Heart left ventricle (tissue), 16 donors: Measurements from ENCODE around the gene PHF20. TPM values are rescaled to one million over a fixed set of nuclear protein-coding genes. Genes with fewer than 3 reads are reported as not detected.

Experiments
- ATAC-seq, 4 donors: fragments of 200-7000 bp; cut with Tn5 transposase; one replicate each; pipeline ENCODE4 v1.9.1; 2020 to 2022; ENCODE audit warnings: moderate library complexity in 4 of 4, mild to moderate bottlenecking in 3 of 4, moderate number of reproducible peaks in 1 of 4
- DNase-seq, 5 donors: peaks; one replicate each; pipeline ENCODE4 v3.0.0-alpha.2; 2020
- H3K27ac ChIP-seq, 12 donors: fragments of 200-600 bp; sonication (generic) in 4 of 12; one replicate each; pipeline versions ENCODE4 v1.5.0 to v1.8.0; 2016 to 2022; ENCODE audit warnings: mild to moderate bottlenecking in 2 of 12
- H3K27me3 ChIP-seq, 9 donors: fragments of 200-600 bp; sonication (generic) in 2 of 9; one replicate each; pipeline versions ENCODE4 v1.5.1 to v1.8.0; 2016 to 2022; ENCODE audit warnings: mild to moderate bottlenecking in 3 of 9
- H3K36me3 ChIP-seq, 9 donors: fragments of 200-600 bp; sonication (generic) in 2 of 9; one replicate each; pipeline versions ENCODE4 v1.5.0 to v1.8.0; 2018 to 2022; ENCODE audit warnings: mild to moderate bottlenecking in 2 of 9
- H3K4me1 ChIP-seq, 12 donors: fragments of 200-600 bp; sonication (generic) in 4 of 12; one replicate each; pipeline versions ENCODE4 v1.5.0 to v1.8.0; 2016 to 2022; ENCODE audit warnings: mild to moderate bottlenecking in 3 of 12
- H3K4me3 ChIP-seq, 12 donors: fragments of 200-600 bp; sonication (generic) in 4 of 12; one replicate each; pipeline versions ENCODE4 v1.5.0 to v1.8.0; 2017 to 2022; ENCODE audit warnings: mild to moderate bottlenecking in 9 of 12, moderate library complexity in 4 of 12
- H3K9me3 ChIP-seq, 12 donors: fragments of 200-600 bp; sonication (generic) in 4 of 12; one replicate each; pipeline versions ENCODE4 v1.5.0 to v1.8.0; 2016 to 2022; ENCODE audit warnings: mild to moderate bottlenecking in 1 of 12
- CTCF ChIP-seq, 12 donors: fragments of 200-600 bp; sonication (generic) in 4 of 12; IDR thresholded peaks; one replicate each; pipeline versions ENCODE4 v1.5.0 to v1.8.0; 2018 to 2022; ENCODE audit warnings: antibody characterized with exemption in 12 of 12, mild to moderate bottlenecking in 5 of 12
- POLR2A ChIP-seq, 2 donors: fragments of 450-650 bp; IDR thresholded peaks; one replicate each; pipeline ENCODE4 v1.6.1; 2017; ENCODE audit warnings: antibody characterized with exemption in 2 of 2, mild to moderate bottlenecking in 2 of 2, moderate library complexity in 2 of 2
- WGBS, 4 donors: extraction: QIAGEN DNeasy Blood & Tissue Kit in 2 of 4; methylation state at CpG; one replicate each; pipeline versions ENCODE4 v1.1.5 to v1.1.7; 2013 to 2018; 5-methylcytosine and 5-hydroxymethylcytosine counted together
- intact Hi-C, 10 donors: fragments of 100-400 bp; cut with DNase I; formaldehyde crosslinking; loops; one replicate each; pipeline versions ENCODE4 v1.11.1 to v1.14.2; 2022
- polyA plus RNA-seq, 2 donors: library from polyadenylated mRNA; stranded (reverse); fragments of 200-250 nt; gene quantifications; one replicate each; pipeline ENCODE4 v1.2.3, GENCODE V29; 2013
- total RNA-seq, 9 donors: library from RNA; depleted of rRNA in 2 of 9; stranded (reverse); fragments of >200 nt in 2 of 9; fragmentation: NEBNext Ultra II Directional in 3 of 9; extraction: Animal tissue kit (Norgen Biotek cat#: 25700) in 3 of 9; gene quantifications; one replicate each; pipeline versions ENCODE4 v1.1.0 to v1.2.4, GENCODE V29; 2016 to 2023
- donor health status: ischemic (EF 13 %, LVEDD 7.1; RV severe dilation, severe dysfunction).
- donor health status: healthy with polysubstance abuse.
- donor health status: DM: no; HTN: yes; CAD: no.
- donor health status: DM: no; HTN: no; CAD: no.
- donor health status: ischemic (EF 25% LVEDD 6.9; RV normal size, moderate dysfunction).
- donor health status: ischemic (EF 25% LVEDD 5.7; RV mildly dilated, moderate dysfunction).
- donor health status: healthy.
- donor health status: DM: yes; HTN: yes; CAD: no.
- donor health status: ischemic (EF 35%, LVEDD 5.7; RV mildly dilated, moderate dysfunction).
- donor health status: nonischemic (EF 11% LVEDD 7.7; RV severe dilation, severe dysfunction).
- donor health status: DM: yes; HTN: yes; CAD: no.
- donor health status: PGD.
- donor health status: ischemic (EF 29% LVEDD 5.4; RV normal size, mild dysfunction).
- donor health status: nonischemic (EF 23%, LVEDD 6.1; RV moderate dilation, normal function).

Gene PHF20
- total and polyA plus RNA-seq, 11 donors, result 25.8 to 48.9 (median 36.5) TPM

- intact Hi-C loops, result no loop called here
- ATAC-seq (no peak), DNase-seq (no peak)
- 92 to 99% (median 96%) methylated on average over 2 of the region's 2 CpGs for WGBS, 4 donors
- H3K4me3 ChIP-seq, result no peak overlapping the region
- TF ChIP-seq CTCF (IDR thresholded peaks at IDR 0.05) (no peak), POLR2A (IDR thresholded peaks at IDR 0.05) (no peak)
- no peaks in the 10 kb centered on the region for H3K9me3 ChIP-seq
- H3K4me1 ChIP-seq, result peaks cover 0 to 45% (median 16%) of the 10 kb centered on the region in 12 donors
- no peak overlapping the region for H3K27ac ChIP-seq
- peaks cover 0 to 9% (median 0%) of the 10 kb centered on the region in 9 donors for H3K36me3 ChIP-seq
- no peaks in the 10 kb centered on the region for H3K27me3 ChIP-seq
Observed at GRCh38 chr20:35823937-35824336, 52.1 kb downstream of the PHF20 start.

DNA sequence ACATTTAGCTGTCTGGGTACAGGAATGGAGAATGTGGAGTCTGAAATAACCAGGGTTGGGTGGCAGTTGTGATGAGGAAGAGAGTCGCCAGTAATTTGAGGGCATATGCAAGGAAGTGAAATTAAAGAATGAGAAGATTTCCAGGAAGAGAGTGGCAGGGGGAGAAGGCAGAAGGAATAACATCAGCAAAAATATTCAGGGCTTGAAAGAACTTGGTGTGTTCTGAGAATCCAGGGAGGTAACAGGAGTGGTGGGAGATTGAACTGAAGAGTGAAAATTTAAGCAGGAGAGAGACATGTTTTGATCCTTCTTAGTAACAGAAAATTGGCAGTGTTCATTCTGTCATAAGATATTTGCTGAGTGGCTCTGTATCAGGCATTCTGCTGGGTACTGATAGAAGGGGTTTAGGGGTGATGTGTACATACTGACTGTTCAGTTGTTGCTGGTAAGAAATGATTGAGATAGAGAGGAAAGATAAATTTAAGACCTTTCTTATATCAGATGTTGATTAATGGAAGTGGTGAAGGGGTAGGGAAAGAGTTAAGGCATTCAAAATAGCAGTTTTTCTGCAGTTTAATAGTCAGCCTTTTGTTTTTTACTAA is 54.7 kb downstream of the PHF20 start:
- H3K9me3 ChIP-seq, result peaks cover 0 to 4% (median 0%) of the 10 kb centered on the region in 12 donors
- intact Hi-C loops, result no loop called here
- peaks cover 0 to 35% (median 16%) of the 10 kb centered on the region in 12 donors for H3K4me1 ChIP-seq
- DNase-seq, result no peak
- ATAC-seq, result no peak
- peak overlapping the region; percentile 1 to 69 (median 42) for H3K27ac ChIP-seq
- no peak overlapping the region for H3K4me3 ChIP-seq
- peaks cover 0 to 9% (median 0%) of the 10 kb centered on the region in 9 donors for H3K36me3 ChIP-seq
- 72 to 89% (median 87%) methylated on average over 1 of the region's 1 CpG for WGBS, 4 donors
- no peaks in the 10 kb centered on the region for H3K27me3 ChIP-seq
- no peak for TF ChIP-seq CTCF (IDR thresholded peaks at IDR 0.05)
- no peak for TF ChIP-seq POLR2A (IDR thresholded peaks at IDR 0.05)

DNA sequence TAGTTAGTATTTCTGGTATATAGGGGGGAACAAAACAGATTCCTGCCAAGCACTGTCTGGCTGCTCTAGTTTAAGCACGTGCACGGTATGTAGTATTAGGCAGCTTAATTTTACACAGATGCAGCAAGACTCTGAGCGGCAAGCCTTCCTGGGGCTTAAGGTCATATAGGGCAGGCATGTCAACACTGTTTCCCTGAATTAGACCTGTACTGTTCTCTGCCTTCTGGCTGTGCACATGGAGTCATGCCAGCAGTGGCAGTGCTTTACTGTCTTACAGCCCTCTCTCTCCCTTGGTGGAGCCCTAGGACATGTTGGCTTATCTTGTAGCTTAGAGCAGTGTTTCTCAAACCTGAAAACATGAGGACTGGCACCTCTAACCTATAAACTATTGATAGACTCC is 56.6 kb downstream of the PHF20 start:
- no peaks in the 10 kb centered on the region for H3K27me3 ChIP-seq
- TF ChIP-seq CTCF (IDR thresholded peaks at IDR 0.05) (no peak), POLR2A (IDR thresholded peaks at IDR 0.05) (no peak)
- peaks cover 0 to 8% (median 0%) of the 10 kb centered on the region in 9 donors for H3K36me3 ChIP-seq
- peak; percentile 88 to 97 (median 96) for ATAC-seq
- H3K9me3 ChIP-seq, result peaks cover 0 to 4% (median 0%) of the 10 kb centered on the region in 12 donors
- peak overlapping the region in 10 of 12 donors; percentile 20 to 69 (median 50) for H3K27ac ChIP-seq
- WGBS, 4 donors, result 37 to 53% (median 39%) methylated on average over 3 of the region's 3 CpGs
- peak; percentile 58 to 85 (median 71) for DNase-seq
- H3K4me3 ChIP-seq, result no peak overlapping the region
- peaks cover 0 to 31% (median 14%) of the 10 kb centered on the region in 12 donors for H3K4me1 ChIP-seq
- intact Hi-C loops, result no loop called here

DNA sequence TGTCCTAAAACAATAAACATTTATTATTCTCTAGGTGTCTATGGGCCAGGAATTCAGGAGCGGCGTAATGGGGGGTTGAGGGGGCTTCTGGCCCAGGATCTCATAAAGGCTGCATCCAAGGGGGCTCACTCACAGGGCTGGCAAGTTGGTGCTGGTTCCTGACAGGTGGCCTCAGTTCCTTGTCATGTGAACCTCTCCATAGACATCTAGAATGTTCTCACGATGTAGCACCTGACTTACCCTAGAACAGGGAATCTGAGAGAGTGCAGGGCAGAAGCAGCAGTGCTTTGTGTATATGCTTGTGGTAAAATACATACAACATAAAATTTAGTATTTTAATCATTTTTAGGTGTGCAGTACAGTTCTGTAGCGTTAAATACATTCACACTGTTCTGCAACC is 57.1 kb downstream of the PHF20 start:
- 88 to 92% (median 89%) methylated on average over 4 of the region's 4 CpGs for WGBS, 4 donors
- H3K36me3 ChIP-seq, result peaks cover 0 to 6% (median 0%) of the 10 kb centered on the region in 9 donors
- ATAC-seq (peak in 1 of 4 donors; percentile 5), DNase-seq (no peak)
- peaks cover 0 to 31% (median 14%) of the 10 kb centered on the region in 12 donors for H3K4me1 ChIP-seq
- intact Hi-C loops, result no loop called here
- H3K4me3 ChIP-seq, result no peak overlapping the region
- H3K27me3 ChIP-seq, result no peaks in the 10 kb centered on the region
- TF ChIP-seq CTCF (IDR thresholded peaks at IDR 0.05) (no peak), POLR2A (IDR thresholded peaks at IDR 0.05) (no peak)
- peak overlapping the region in 10 of 12 donors; percentile 18 to 69 (median 47) for H3K27ac ChIP-seq
- H3K9me3 ChIP-seq, result peaks cover 0 to 4% (median 0%) of the 10 kb centered on the region in 12 donors
